Measurements from ENCODE around the gene PCDHGA4. TPM values are rescaled to one million over a fixed set of nuclear protein-coding genes. Genes with fewer than 3 reads are reported as not detected.

PCDHGA4 gene
- total and polyA plus RNA-seq, 2 of the 8 experiments (the other 6 are each of a cell fraction or from before 2014, with no cell fraction given), result 1.4 to 1.9 TPM

DNA sequence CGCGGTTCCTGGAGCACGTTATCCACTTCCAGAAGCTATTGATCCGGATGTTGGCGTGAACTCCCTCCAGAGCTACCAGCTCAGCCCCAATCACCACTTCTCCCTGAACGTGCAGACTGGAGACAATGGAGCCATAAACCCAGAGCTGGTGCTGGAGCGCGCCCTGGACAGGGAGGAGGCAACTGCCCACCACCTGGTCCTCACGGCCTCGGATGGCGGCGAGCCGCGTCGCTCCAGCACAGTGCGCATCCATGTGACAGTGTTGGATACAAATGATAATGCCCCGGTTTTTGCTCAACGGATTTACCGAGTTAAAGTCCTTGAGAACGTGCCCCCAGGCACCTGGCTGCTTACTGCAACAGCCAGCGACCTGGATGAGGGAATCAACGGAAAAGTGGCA is 48.6 kb downstream of the PCDHGA4 start (continued):
- TF ChIP-seq, protein P1, sequence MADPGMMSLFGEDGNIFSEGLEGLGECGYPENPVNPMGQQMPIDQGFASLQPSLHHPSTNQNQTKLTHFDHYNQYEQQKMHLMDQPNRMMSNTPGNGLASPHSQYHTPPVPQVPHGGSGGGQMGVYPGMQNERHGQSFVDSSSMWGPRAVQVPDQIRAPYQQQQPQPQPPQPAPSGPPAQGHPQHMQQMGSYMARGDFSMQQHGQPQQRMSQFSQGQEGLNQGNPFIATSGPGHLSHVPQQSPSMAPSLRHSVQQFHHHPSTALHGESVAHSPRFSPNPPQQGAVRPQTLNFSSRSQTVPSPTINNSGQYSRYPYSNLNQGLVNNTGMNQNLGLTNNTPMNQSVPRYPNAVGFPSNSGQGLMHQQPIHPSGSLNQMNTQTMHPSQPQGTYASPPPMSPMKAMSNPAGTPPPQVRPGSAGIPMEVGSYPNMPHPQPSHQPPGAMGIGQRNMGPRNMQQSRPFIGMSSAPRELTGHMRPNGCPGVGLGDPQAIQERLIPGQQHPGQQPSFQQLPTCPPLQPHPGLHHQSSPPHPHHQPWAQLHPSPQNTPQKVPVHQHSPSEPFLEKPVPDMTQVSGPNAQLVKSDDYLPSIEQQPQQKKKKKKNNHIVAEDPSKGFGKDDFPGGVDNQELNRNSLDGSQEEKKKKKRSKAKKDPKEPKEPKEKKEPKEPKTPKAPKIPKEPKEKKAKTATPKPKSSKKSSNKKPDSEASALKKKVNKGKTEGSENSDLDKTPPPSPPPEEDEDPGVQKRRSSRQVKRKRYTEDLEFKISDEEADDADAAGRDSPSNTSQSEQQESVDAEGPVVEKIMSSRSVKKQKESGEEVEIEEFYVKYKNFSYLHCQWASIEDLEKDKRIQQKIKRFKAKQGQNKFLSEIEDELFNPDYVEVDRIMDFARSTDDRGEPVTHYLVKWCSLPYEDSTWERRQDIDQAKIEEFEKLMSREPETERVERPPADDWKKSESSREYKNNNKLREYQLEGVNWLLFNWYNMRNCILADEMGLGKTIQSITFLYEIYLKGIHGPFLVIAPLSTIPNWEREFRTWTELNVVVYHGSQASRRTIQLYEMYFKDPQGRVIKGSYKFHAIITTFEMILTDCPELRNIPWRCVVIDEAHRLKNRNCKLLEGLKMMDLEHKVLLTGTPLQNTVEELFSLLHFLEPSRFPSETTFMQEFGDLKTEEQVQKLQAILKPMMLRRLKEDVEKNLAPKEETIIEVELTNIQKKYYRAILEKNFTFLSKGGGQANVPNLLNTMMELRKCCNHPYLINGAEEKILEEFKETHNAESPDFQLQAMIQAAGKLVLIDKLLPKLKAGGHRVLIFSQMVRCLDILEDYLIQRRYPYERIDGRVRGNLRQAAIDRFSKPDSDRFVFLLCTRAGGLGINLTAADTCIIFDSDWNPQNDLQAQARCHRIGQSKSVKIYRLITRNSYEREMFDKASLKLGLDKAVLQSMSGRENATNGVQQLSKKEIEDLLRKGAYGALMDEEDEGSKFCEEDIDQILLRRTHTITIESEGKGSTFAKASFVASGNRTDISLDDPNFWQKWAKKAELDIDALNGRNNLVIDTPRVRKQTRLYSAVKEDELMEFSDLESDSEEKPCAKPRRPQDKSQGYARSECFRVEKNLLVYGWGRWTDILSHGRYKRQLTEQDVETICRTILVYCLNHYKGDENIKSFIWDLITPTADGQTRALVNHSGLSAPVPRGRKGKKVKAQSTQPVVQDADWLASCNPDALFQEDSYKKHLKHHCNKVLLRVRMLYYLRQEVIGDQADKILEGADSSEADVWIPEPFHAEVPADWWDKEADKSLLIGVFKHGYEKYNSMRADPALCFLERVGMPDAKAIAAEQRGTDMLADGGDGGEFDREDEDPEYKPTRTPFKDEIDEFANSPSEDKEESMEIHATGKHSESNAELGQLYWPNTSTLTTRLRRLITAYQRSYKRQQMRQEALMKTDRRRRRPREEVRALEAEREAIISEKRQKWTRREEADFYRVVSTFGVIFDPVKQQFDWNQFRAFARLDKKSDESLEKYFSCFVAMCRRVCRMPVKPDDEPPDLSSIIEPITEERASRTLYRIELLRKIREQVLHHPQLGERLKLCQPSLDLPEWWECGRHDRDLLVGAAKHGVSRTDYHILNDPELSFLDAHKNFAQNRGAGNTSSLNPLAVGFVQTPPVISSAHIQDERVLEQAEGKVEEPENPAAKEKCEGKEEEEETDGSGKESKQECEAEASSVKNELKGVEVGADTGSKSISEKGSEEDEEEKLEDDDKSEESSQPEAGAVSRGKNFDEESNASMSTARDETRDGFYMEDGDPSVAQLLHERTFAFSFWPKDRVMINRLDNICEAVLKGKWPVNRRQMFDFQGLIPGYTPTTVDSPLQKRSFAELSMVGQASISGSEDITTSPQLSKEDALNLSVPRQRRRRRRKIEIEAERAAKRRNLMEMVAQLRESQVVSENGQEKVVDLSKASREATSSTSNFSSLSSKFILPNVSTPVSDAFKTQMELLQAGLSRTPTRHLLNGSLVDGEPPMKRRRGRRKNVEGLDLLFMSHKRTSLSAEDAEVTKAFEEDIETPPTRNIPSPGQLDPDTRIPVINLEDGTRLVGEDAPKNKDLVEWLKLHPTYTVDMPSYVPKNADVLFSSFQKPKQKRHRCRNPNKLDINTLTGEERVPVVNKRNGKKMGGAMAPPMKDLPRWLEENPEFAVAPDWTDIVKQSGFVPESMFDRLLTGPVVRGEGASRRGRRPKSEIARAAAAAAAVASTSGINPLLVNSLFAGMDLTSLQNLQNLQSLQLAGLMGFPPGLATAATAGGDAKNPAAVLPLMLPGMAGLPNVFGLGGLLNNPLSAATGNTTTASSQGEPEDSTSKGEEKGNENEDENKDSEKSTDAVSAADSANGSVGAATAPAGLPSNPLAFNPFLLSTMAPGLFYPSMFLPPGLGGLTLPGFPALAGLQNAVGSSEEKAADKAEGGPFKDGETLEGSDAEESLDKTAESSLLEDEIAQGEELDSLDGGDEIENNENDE (IDR thresholded peaks at IDR 0.05; ENCODE audit: insufficient replicate concordance, low read length), result no peak
- TF ChIP-seq BCL11A (IDR thresholded peaks at IDR 0.05; ENCODE audit: low read depth in 2 of 2, low read length in 2 of 2) (no peak), POLR2AphosphoS5 (IDR thresholded peaks at IDR 0.05; ENCODE audit: low read depth, low read length) (no peak), TCF12 (IDR thresholded peaks at IDR 0.05; ENCODE audit: low read depth, low read length) (no peak), SIX5 (IDR thresholded peaks at IDR 0.05; ENCODE audit: low read depth, low read length) (no peak)

All from H1 (cell line).